Midbrain (tissue), 1 donor: ENCODE results near the gene SGCA.
A peak's percentile ranks its signal among the peaks of the same experiment; 100 is the strongest.

ENCODE experiments used
- DNase-seq: peaks from one replicate; lab custom pipeline; 2025; lab: John Stamatoyannopoulos, UW

The SGCA gene

DNA sequence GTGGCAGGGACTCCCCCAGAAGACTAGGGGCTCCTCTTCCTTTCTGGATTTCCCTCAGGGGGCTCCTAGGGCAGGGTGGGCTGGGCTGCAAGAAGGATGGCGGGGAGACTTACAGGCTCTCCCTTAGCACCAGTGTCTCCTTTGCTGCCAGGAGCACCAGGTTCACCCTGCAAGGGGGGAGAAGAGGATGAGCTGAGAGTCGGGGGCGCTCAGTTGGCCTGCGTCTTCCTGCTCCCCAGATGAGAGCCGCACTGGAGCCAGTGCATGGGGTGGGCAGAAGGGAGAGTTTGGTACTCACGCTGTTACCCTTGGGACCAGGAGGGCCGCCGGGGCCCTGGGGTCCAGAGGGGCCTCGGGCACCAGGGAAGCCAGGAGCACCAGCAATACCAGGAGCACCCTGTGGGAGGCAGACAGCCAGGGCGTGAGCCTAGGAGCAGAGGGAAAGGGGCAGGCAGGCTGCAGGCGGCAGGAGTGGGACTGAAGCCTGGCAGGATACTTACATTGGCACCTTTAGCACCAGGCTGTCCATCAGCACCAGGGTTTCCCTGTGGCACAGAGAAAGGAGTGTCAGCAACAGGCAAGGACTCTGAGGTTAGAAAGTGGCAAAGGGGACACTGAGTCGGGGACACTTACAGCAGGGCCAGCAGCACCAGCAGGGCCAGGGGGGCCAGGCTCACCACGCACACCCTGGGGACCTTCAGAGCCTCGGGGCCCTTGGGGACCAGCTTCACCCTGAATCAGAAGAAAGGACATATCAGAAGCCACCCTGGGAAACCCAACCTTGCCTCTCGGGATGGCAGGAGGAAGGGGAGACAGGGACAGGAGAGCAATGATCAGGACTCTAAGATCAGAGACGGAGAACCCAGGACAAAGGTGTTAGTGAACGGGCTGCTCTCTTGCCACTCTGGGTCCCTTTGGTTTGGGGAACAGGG is 29.4 kb downstream of the SGCA start:
- no peak for DNase-seq

GRCh38 chr17:50196036-50196435 is 30.2 kb downstream of the SGCA start:
- no peak for DNase-seq

- DNase-seq, result no peak
Measured at GRCh38 chr17:50196826-50197225, 31.0 kb downstream of the SGCA start.

GRCh38 chr17:50198026-50198669 is 32.3 kb downstream of the SGCA start:
- peak; percentile 11 for DNase-seq

DNA sequence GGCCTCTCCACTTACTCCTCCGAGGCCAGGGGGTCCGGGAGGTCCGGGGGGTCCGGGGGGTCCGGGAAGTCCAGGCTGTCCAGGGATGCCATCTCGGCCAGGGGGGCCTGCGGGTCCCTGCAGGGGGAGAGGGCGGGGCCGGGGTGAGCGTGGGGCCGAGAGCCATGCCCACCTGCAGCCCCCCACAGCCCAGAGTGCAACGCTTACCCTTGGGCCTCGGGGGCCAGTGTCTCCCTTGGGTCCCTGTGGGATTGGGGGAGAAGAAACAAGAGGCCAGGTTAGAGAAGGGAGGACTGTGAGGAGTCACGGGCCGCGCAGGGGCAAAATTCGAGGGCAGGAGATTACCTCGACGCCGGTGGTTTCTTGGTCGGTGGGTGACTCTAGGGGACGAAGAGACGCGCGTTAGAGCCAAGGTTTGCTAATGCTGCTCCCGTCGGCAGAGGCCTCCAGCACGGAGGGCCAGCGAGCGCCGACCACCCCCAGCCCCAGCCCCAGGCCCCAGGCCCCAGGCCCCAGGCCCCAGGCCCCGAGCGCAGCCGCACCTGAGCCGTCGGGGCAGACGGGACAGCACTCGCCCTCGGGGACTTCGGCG is 33.5 kb downstream of the SGCA start:
- no peak for DNase-seq

GRCh38 chr17:50199803-50200456 is 34.1 kb downstream of the SGCA start:
- peak; percentile 33 for DNase-seq

GRCh38 chr17:50200457-50201275 is 34.9 kb downstream of the SGCA start:
- DNase-seq, result peak; percentile 73

- no peak for DNase-seq
Measured at GRCh38 chr17:50201276-50201854, 35.6 kb downstream of the SGCA start, which contains the start of gene COL1A1. Gene COL1A1, minus strand, starts transcription at chr17:50201631. Its CDS starts 118 bp downstream, at chr17:50201513.

GRCh38 chr17:50203086-50203485 is 37.3 kb downstream of the SGCA start:
- no peak for DNase-seq

- DNase-seq, result no peak
Measured at GRCh38 chr17:50203604-50204345, 38.0 kb downstream of the SGCA start.

DNA sequence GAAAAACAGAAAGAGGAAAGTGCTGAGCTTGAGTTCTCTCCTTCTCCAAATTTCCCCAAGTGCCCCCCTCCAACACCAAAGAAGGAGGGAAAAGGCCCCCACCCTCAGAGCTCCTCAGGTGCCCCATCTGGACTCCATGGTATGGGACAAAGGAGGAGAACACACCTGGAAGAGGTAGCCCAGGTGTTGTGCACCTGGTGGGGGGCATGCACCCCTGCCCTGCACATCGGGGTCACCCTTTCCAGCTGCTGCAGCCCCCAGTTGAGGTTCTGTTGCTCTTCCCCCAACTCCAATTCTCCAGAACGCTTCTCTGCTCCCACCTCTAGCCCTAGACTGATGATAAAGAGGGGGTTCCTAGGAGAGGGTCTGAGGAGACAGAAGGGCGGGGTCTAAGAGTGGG is 38.6 kb downstream of the SGCA start:
- no peak for DNase-seq

- DNase-seq, result no peak
Measured at GRCh38 chr17:50205111-50205962, 39.5 kb downstream of the SGCA start.

- no peak for DNase-seq
Measured at GRCh38 chr17:50205963-50206505, 40.2 kb downstream of the SGCA start.

- no peak for DNase-seq
Measured at GRCh38 chr17:50206604-50207293, 40.9 kb downstream of the SGCA start.

DNA sequence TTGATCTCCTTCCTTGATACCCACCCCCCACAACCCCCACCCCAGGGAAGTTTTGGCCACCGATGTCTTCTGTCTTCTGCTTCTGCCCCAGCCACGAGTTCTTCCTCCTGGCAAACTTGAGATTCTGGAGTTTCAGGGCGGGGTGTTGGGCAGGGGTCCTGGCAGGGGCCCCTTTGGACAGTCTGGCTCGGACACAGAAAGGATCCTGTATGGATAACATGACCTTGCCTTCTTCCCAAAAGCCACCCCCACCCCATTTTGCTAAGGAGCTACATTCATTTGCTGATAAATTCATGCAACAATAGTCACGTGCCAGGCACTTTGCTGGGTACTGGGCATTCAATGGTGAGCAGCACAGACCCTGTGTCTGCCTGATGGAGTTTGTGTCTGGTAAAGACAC is 41.5 kb downstream of the SGCA start:
- DNase-seq, result no peak

DNA sequence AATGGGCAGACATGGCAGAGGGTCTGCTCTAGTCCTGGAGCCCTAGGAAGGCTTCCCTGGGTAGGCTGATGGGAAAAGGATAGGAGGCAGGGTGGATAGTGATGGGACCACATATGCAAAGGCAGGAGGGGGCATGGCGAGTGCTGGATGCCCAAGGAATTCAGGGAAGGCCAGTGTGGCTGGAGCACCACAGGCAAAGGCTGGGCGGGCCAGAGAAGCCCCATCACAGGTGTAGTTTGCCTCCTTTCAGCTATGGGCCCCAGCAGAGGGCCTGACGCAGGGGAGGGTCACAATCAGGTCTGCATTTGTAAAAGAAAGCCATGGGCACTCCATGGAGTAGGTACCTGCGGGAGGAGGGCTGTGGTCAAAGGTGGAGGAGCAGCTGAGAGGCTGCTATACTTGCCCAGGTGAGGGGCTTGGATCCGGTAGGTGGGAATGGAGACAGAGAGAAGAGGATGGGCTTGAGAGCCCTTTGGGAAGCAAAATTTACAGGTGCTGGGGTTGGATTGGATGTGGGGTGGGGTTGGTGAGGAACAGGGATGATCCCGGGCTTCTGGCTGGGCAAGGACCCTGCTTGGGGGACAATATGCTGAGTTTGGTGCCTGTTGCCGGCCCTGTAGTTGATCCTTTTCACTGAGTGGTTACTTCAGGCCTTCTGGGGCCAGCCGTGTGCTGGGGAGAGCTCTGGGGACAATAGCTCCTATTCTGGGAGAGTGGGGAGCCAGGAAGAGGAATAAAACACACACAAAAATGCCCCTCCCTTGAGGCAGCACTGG is 42.2 kb downstream of the SGCA start:
- no peak for DNase-seq

DNA sequence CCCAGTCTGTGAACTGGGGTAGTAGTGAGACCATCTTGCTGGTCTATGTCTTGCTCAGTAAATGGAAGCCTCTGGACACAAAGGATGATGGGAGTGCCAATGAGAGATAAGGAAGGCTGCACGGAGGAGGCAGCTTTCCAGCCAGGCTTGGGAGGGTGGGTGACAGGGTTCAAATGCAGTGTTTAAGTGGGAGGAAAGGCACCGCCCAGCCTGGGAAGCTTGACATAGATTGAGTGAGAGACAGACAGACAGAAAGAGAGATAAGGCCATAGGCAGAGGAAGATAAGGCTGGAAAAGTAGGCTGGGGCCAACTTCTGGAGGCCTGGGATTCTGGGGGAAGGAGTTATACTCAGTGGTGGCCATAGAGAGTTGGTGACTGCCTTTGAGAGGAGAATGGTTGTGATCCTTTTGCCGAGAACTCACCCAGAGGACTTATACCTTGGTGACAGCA is 42.8 kb downstream of the SGCA start:
- DNase-seq, result no peak

DNA sequence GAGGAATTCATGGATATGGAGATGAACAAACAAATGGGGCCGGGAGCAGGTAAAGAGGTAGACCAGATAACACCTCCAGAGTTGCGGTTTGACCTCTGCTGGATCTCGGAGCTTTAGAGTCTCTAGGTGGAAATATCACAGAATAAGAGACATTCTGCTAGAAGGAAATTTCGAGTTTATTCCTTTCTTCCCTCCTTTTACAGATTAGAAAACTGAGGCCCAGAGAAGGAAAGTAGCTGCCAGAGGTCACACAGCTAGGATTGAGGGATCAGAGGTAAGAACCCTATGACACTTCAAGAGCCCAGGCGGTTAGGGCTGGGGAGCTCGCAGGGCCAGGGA is 43.3 kb downstream of the SGCA start:
- no peak for DNase-seq
